Pancreas (tissue), 10 donors: ENCODE measurements around the gene ECE1. TPM values are rescaled to one million over a fixed set of nuclear protein-coding genes. Genes with fewer than 3 reads are reported as not detected.

Source experiments
- ATAC-seq, 4 donors: fragments of 200-7000 bp; cut with Tn5 transposase; one replicate each; pipeline versions ENCODE4 v1.8.0 to v1.9.1; 2020; ENCODE audit warnings: mild to moderate bottlenecking in 4 of 4, moderate library complexity in 4 of 4
- DNase-seq, 6 donors: peaks; one replicate each; pipeline ENCODE4 v3.0.0-alpha.2; 2020
- FAIRE-seq: peaks from 2 replicates; lab custom pipeline; 2012; peaks lifted over from hg19 to GRCh38; lab: Jason Lieb, UNC
- H3K27ac ChIP-seq, 4 donors: fragments of 200-600 bp; sonication (generic); 1 replicate in 3 of 4; 2 replicates in 1 of 4; pipeline versions ENCODE4 v1.5.0 to v1.8.0; 2020
- H3K27me3 ChIP-seq, 4 donors: fragments of 200-600 bp; one replicate each; pipeline ENCODE4 v1.8.0; 2021
- H3K36me3 ChIP-seq, 3 donors: fragments of 200-600 bp; sonication (generic) in 1 of 3; one replicate each; pipeline versions ENCODE4 v1.5.0 to v1.8.0; 2020 to 2021
- H3K4me1 ChIP-seq, 3 donors: fragments of 200-600 bp; one replicate each; pipeline ENCODE4 v1.8.0; 2021
- H3K4me3 ChIP-seq, 4 donors: fragments of 200-600 bp; sonication (generic) in 2 of 4; one replicate each; pipeline versions ENCODE4 v1.5.0 to v1.8.0; 2020 to 2021
- H3K9me3 ChIP-seq, 4 donors: fragments of 200-600 bp; one replicate each; pipeline ENCODE4 v1.8.0; 2021
- WGBS, 2 donors: extraction: QIAGEN DNeasy Blood & Tissue Kit; methylation state at CpG; one replicate each; pipeline ENCODE4 v1.1.7; 2013; 5-methylcytosine and 5-hydroxymethylcytosine counted together
- intact Hi-C, 3 donors: fragments of 100-400 bp; cut with DNase I; formaldehyde crosslinking; loops; one replicate each; pipeline versions ENCODE4 v1.11.1 to v1.14.2; 2022
- polyA plus RNA-seq, 2 donors: library from polyadenylated mRNA; stranded (reverse); fragments of 200-250 nt; gene quantifications; one replicate each; pipeline ENCODE4 v1.2.3, GENCODE V29; 2013
- total RNA-seq, 6 donors: library from RNA; stranded (reverse); fragmentation: NEBNext Ultra II Directional in 4 of 6; extraction: Animal tissue kit (Norgen Biotek cat#: 25700) in 4 of 6; gene quantifications; one replicate each; pipeline versions ENCODE4 v1.2.1 to v1.2.4, GENCODE V29; 2021 to 2023
- TF ChIP-seq, protein P1 (sequence below), 4 donors: fragments of 200-600 bp; sonication (generic) in 3 of 4; IDR thresholded peaks; one replicate each; pipeline versions ENCODE4 v1.5.0 to v1.8.0; 2021; ENCODE audit warnings: antibody characterized with exemption in 4 of 4
- donor health status: healthy with polysubstance abuse.
- donor health status: DM: no; HTN: no; CAD: no; lungs with moderate emphysema.
- donor health status: DM: no; HTN: no; CAD: no.
- donor health status: control.
- donor health status: control.
- donor health status: Bipolar disorder and iron deficiency.
- donor health status: DM: yes; HTN: yes; CAD: no.
- donor health status: DM: no; HTN: no; CAD: no.
- donor health status: DM: no; HTN: no; CAD: no.
- donor health status: DM: yes; HTN: yes; CAD: no.

The ECE1 gene
- total and polyA plus RNA-seq, 8 donors: 38.1 to 141 (median 85.8) TPM

DNA sequence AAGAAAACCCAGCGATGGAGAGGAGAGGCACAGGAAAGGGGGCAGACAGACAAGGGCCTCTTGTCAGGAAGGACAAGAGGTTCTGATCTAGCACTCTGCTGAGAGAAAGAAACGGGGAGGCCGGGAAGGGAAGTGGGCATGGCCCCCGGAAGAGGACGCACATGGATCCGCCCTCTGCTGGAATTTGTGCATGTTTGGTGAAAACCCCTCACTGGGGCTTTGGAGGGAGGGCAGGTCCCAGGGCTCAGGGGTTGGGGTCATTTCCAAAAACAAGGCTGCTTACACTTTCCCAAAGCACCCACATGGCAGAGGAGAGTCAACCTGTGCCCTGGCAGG lies 32.4 kb upstream of the ECE1 start:
- FAIRE-seq (no peak), ATAC-seq (no peak), DNase-seq (no peak)
- peaks cover 70 to 96% (median 72%) of the 10 kb centered on the region in 3 donors for H3K4me1 ChIP-seq
- H3K4me3 ChIP-seq: no peak overlapping the region
- TF ChIP-seq, protein P1, sequence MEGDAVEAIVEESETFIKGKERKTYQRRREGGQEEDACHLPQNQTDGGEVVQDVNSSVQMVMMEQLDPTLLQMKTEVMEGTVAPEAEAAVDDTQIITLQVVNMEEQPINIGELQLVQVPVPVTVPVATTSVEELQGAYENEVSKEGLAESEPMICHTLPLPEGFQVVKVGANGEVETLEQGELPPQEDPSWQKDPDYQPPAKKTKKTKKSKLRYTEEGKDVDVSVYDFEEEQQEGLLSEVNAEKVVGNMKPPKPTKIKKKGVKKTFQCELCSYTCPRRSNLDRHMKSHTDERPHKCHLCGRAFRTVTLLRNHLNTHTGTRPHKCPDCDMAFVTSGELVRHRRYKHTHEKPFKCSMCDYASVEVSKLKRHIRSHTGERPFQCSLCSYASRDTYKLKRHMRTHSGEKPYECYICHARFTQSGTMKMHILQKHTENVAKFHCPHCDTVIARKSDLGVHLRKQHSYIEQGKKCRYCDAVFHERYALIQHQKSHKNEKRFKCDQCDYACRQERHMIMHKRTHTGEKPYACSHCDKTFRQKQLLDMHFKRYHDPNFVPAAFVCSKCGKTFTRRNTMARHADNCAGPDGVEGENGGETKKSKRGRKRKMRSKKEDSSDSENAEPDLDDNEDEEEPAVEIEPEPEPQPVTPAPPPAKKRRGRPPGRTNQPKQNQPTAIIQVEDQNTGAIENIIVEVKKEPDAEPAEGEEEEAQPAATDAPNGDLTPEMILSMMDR (IDR thresholded peaks at IDR 0.05): no peak
- no peaks in the 10 kb centered on the region for H3K9me3 ChIP-seq
- peak overlapping the region; percentile 3 to 93 (median 54) for H3K27ac ChIP-seq
- no peaks in the 10 kb centered on the region for H3K27me3 ChIP-seq
- intact Hi-C loops: loop anchor here in 1 of 3 donors (10.0 kb wide), 1 partner anchor 48 kb away; no protein-coding TSS in a partner anchor
- H3K36me3 ChIP-seq: no peaks in the 10 kb centered on the region
- 59 to 72% methylated on average over 4 to 6 of the region's 6 CpGs for WGBS, 2 donors

DNA sequence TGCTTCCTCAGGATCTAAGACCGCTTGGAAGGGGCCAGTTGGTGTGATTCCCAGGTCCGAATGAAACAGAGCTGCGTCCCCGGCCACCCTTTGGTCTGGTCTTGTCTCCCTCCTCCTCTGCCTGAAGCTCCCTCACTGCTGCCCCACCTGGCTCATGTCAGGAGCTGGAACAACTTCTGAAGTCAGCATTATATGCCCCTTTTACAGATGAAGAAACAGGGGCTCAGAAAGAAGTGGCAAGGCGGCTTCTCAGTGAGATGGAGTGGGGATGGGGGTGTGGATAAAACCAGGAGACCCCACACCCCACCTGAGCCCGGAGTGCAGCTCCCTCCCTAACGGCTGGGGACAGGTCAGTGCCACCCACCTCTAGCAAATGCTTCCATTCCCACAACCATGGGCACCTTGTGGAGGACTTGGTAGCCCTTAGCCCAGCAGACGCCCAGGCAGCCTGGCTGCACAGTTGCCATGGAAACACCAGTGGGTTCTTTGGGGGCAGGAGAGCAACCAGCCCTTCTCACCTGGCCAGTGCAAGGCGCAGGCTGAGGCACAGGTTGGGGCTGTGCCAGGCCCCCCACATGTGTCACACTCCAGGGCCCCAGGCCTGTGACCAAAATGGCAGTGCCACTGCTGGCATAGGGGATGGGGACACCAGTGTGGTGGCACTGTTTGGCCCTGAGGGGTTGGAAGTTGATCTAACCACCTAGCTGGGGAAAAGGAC lies 31.9 kb upstream of the ECE1 start:
- 56 to 62% methylated on average over 9 of the region's 9 CpGs for WGBS, 2 donors
- intact Hi-C loops: loop anchor here in 1 of 3 donors (10.0 kb wide), 1 partner anchor 47 kb away; no protein-coding TSS in a partner anchor
- Histone ChIP-seq H3K36me3 (no peaks in the 10 kb centered on the region), H3K4me3 (no peak overlapping the region), H3K27ac (peak overlapping the region in 3 of 4 donors; percentile 33 to 93 (median 76)), H3K4me1 (peaks cover 75 to 93% (median 77%) of the 10 kb centered on the region in 3 donors), H3K9me3 (no peaks in the 10 kb centered on the region), H3K27me3 (no peaks in the 10 kb centered on the region)
- FAIRE-seq: no peak
- peak in 2 of 6 donors; percentile 31 to 60 for DNase-seq
- TF ChIP-seq, protein P1 (IDR thresholded peaks at IDR 0.05): no peak
- no peak for ATAC-seq

DNA sequence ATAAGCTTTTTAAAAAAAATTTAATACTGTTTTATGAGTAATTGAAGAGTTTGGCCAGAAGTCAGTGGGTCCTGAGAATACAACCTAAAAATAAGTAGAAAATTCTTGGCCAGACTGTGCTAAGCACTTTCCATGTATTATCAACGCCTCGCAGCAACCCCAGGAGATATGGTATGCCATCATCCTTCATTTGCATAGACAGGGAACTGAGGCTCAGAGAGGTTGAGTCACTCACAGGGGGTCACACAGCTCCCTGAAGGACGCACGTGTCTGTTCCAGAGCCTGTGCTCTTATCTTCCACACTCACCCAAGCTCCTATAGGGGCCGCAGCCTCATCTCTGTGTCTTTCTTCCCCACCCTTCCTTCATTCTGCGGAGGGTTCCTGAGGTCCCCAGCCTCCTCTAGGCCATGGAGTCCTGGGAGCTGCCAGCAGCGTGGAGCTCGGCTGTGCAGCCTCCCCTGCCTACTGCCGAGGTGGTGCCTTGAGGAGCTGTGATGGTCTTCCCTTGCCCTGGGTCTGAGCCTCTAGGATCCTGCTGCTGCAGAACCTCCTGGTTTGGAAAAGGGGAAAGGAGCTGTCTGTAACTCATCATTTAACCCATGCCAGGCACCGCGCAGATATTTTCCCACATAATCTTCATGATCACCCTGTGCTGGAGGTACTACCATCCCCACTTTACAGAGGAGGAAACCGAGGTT lies 30.3 kb upstream of the ECE1 start:
- TF ChIP-seq, protein P1 (IDR thresholded peaks at IDR 0.05): no peak
- no peak overlapping the region for H3K4me3 ChIP-seq
- no peak for DNase-seq
- no peaks in the 10 kb centered on the region for H3K9me3 ChIP-seq
- WGBS, 2 donors: 57 to 68% methylated on average over 12 of the region's 12 CpGs
- intact Hi-C loops: loop anchor here in 1 of 3 donors (10.0 kb wide), 1 partner anchor 46 kb away; no protein-coding TSS in a partner anchor
- no peak for FAIRE-seq
- H3K36me3 ChIP-seq: no peaks in the 10 kb centered on the region
- H3K4me1 ChIP-seq: peaks cover 70 to 78% (median 71%) of the 10 kb centered on the region in 3 donors
- H3K27ac ChIP-seq: peak overlapping the region in 3 of 4 donors; percentile 28 to 74 (median 52)
- no peaks in the 10 kb centered on the region for H3K27me3 ChIP-seq
- ATAC-seq: no peak

DNA sequence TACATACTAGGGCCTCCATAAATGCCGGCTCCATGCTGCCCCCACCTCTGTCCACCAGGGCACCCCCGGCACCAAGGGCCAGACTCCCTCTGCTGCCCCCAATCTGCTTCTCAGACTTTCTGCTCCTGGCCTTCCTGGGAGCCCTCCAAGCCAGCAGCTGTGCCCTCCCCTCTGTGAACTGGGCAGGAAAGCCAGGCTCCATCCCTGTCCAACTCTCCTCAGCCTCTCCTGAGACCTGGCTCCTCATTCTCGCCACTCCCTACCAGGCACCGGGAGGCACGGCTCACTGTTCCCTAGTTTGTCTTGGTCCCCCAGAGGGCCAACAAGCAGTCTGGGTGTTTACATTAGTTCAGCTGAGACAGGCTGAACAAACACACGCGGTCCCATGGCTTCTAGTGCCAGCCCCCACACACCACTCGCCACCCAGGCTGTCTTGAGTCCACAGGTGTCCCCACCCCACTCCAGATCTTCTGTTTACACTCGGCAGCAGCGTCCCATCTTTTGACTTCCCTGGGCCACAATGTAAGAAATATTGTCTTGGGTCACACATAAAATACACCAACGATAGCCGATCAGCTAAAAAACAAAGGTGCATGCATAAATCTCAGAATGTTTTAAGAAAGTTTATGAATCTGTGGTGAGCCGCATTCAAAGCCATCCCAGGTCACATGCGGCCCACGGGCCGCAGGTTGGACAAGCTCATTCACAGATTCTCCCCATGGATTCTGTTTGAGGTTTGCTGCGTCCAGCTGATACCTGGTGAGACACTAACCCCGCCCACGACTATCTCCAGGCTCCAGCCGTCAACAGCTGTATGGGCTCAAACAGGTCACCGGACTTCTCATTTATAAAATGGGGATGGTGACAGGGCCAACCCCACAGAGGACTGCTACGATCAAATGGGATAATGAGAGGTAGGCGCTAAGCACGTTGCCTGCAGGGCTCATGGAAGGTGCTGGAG lies 29.5 kb upstream of the ECE1 start:
- no peaks in the 10 kb centered on the region for H3K9me3 ChIP-seq
- ATAC-seq: peak; percentile 54 to 77 (median 70)
- WGBS, 2 donors: 35 to 38% methylated on average over 24 of the region's 24 CpGs
- peaks cover 62 to 78% (median 63%) of the 10 kb centered on the region in 3 donors for H3K4me1 ChIP-seq
- peak in 5 of 6 donors; percentile 74 to 87 (median 77) for DNase-seq
- FAIRE-seq: no peak
- H3K27ac ChIP-seq: peak overlapping the region; percentile 46 to 74 (median 54)
- no peaks in the 10 kb centered on the region for H3K27me3 ChIP-seq
- TF ChIP-seq, protein P1 (IDR thresholded peaks at IDR 0.05): no peak
- intact Hi-C loops: loop anchor here in 1 of 3 donors (10.0 kb wide), 1 partner anchor 45 kb away; no protein-coding TSS in a partner anchor
- H3K36me3 ChIP-seq: no peaks in the 10 kb centered on the region
- H3K4me3 ChIP-seq: no peak overlapping the region
